K562 (cell line): ENCODE measurements around the gene AIM2. TPM values are rescaled to one million over a fixed set of nuclear protein-coding genes. Genes with fewer than 3 reads are reported as not detected.
A peak's percentile ranks its signal among the peaks of the same experiment; 100 is the strongest.

ENCODE experiments used
- ATAC-seq: fragments of 200-7000 bp; cut with Tn5 transposase; 3 replicates; pipeline ENCODE4 v1.9.1; 2020; ENCODE audit warnings: moderate library complexity
- BruUV-seq: library from RNA; stranded (reverse); fragments of 400-500 nt; replicated peaks from 2 replicates; lab custom pipeline; 2021; lab: Mats Ljungman, UMichigan
- CTCF ChIA-PET: fragments of 300-600 bp; formaldehyde crosslinking; extraction: SDS; loops from one replicate; lab custom pipeline; 2021; ENCODE audit warnings: low intra/inter-chr PET ratio; lab: Yijun Ruan, JAX
- POLR2A ChIA-PET: fragments of 300-600, 350-650 bp; sonication (Branson Sonifier 250); formaldehyde crosslinking; extraction: SDS; loops from one replicate; lab custom pipeline; 2021; ENCODE audit warnings: antibody characterized with exemption, inconsistent platforms; lab: Yijun Ruan, JAX
- DNase-seq, 4 experiments: peaks; one replicate each; pipeline versions ENCODE4 v3.0.0 to v3.0.0-alpha.2; 2011 to 2018; ENCODE audit warnings: low spot score in 3 of 4, mixed read lengths in 3 of 4; ENCODE audit errors: extremely low read depth in 1 of 4
- FAIRE-seq: peaks from 2 replicates; lab custom pipeline; 2011; peaks lifted over from hg19 to GRCh38; lab: Jason Lieb, UNC
- H2AFZ ChIP-seq: 2 replicates; pipeline ENCODE4 v1.6.0; 2011; ENCODE audit warnings: low read depth, low read length, control low read depth, inconsistent platforms
- H3K27ac ChIP-seq: fragments of 200-600 bp; 3 replicates; pipeline ENCODE4 v1.8.0; 2011; ENCODE audit warnings: low read depth, mild to moderate bottlenecking, control low read depth, inconsistent platforms, low read length, moderate library complexity, mixed read lengths; ENCODE audit errors: extremely low read depth
- H3K27me3 ChIP-seq, 2 experiments: fragments of 300-600 bp in 1 of 2; 2 replicates in 1 of 2; 3 replicates in 1 of 2; pipeline versions ENCODE4 v1.6.0 to v1.8.0; 2011; ENCODE audit warnings: inconsistent platforms in 2 of 2, low read length in 2 of 2, mild to moderate bottlenecking in 1 of 2, mixed read lengths in 1 of 2, moderate library complexity in 1 of 2; ENCODE audit not compliant: control insufficient read depth in 2 of 2, insufficient read depth in 2 of 2
- H3K36me3 ChIP-seq: fragments of 300-600 bp; 3 replicates; pipeline ENCODE4 v1.8.0; 2011; ENCODE audit warnings: mild to moderate bottlenecking, low read length, inconsistent platforms; ENCODE audit not compliant: control insufficient read depth, insufficient read depth
- H3K4me1 ChIP-seq, 2 experiments: fragments of 200-600 bp in 1 of 2; replicated peaks in 1 of 2; 2 replicates in 1 of 2; 3 replicates in 1 of 2; pipeline versions ENCODE4 v1.5.1 to v1.8.0; 2011; ENCODE audit warnings: inconsistent platforms in 2 of 2, low read length in 2 of 2, mild to moderate bottlenecking in 1 of 2, mixed read lengths in 1 of 2, moderate library complexity in 1 of 2; ENCODE audit not compliant: control insufficient read depth in 2 of 2, insufficient read depth in 2 of 2
- H3K4me2 ChIP-seq: 2 replicates; pipeline ENCODE4 v1.6.1; 2011; ENCODE audit warnings: low read length, control low read depth, inconsistent platforms, mixed read lengths; ENCODE audit not compliant: insufficient read depth
- H3K4me3 ChIP-seq: fragments of 200-600 bp; sonication (generic), shearing (Covaris generic); 2 replicates; pipeline ENCODE4 v1.5.1; 2016; ENCODE audit warnings: control low read depth, inconsistent platforms
- H3K79me2 ChIP-seq: fragments of 200-600 bp; 3 replicates; pipeline ENCODE4 v1.8.0; 2011; ENCODE audit warnings: low read length, inconsistent platforms; ENCODE audit not compliant: control insufficient read depth, insufficient read depth
- H3K9ac ChIP-seq, 2 experiments: 2 replicates each; pipeline versions ENCODE4 v1.6.0 to v1.6.1; 2011; ENCODE audit warnings: low read depth in 2 of 2, low read length in 2 of 2, control low read depth in 1 of 2, inconsistent platforms in 1 of 2, mild to moderate bottlenecking in 1 of 2, mixed read lengths in 1 of 2; ENCODE audit not compliant: insufficient read depth in 1 of 2
- H3K9me1 ChIP-seq: one replicate; pipeline ENCODE4 v1.6.0; 2011; ENCODE audit warnings: inconsistent platforms, mild to moderate bottlenecking, low read length, moderate library complexity; ENCODE audit not compliant: control insufficient read depth, insufficient read depth
- H3K9me3 ChIP-seq: replicated peaks from 2 replicates; pipeline ENCODE4 v1.5.1; 2011; ENCODE audit warnings: low read depth, low read length, inconsistent platforms; ENCODE audit not compliant: control insufficient read depth, insufficient read depth
- H4K20me1 ChIP-seq: replicated peaks from 2 replicates; pipeline ENCODE4 v1.6.1; 2011; ENCODE audit warnings: low read length, inconsistent platforms, mixed read lengths; ENCODE audit not compliant: control insufficient read depth, insufficient read depth
- CBFA2T3 ChIP-seq: fragments of 450-650 bp; IDR thresholded peaks from 2 replicates; pipeline ENCODE4 v1.6.1; 2017
- CC2D1A ChIP-seq: fragments of 450-650 bp; IDR thresholded peaks from 2 replicates; pipeline ENCODE4 v1.6.1; 2017; ENCODE audit warnings: mild to moderate bottlenecking
- KLF16 ChIP-seq: IDR thresholded peaks from 2 replicates; pipeline ENCODE4 v1.6.1; 2016; ENCODE audit warnings: antibody characterized with exemption
- NR4A1 ChIP-seq, 2 experiments: fragments of 250-450 bp in 1 of 2; fragments of 450-650 bp in 1 of 2; sonication (Bioruptor Pico) in 1 of 2; IDR thresholded peaks; 2 replicates each; pipeline versions ENCODE4 v1.4.0 to v1.6.1; 2016 to 2020; ENCODE audit warnings: mild to moderate bottlenecking in 2 of 2, missing compliant biosample characterization in 1 of 2, missing genetic modification characterization in 1 of 2, moderate library complexity in 1 of 2
- PHB2 ChIP-seq: fragments of 450-650 bp; IDR thresholded peaks from 2 replicates; pipeline ENCODE4 v1.6.1; 2017; ENCODE audit warnings: low read depth
- PHF8 ChIP-seq: fragments of 200-600 bp; sonication (generic); IDR thresholded peaks from 2 replicates; pipeline ENCODE4 v1.6.1; 2012; ENCODE audit warnings: mixed run types, mild to moderate bottlenecking, inconsistent platforms, low read length, moderate library complexity, borderline replicate concordance
- RCOR1 ChIP-seq, 2 experiments: IDR thresholded peaks; 2 replicates each; pipeline ENCODE4 v1.6.1; 2012; ENCODE audit warnings: low read depth in 2 of 2, low read length in 2 of 2, borderline replicate concordance in 1 of 2, improper control_type of control experiment in 1 of 2
- RFX1 ChIP-seq: fragments of 450-650 bp; IDR thresholded peaks from 2 replicates; pipeline ENCODE4 v1.6.1; 2016; ENCODE audit warnings: mild to moderate bottlenecking, moderate library complexity
- SIX5 ChIP-seq, 2 experiments: IDR thresholded peaks; 2 replicates each; pipeline ENCODE4 v1.6.1; 2011; ENCODE audit warnings: low read length in 2 of 2, borderline replicate concordance in 1 of 2, low read depth in 1 of 2, mild to moderate bottlenecking in 1 of 2, moderate library complexity in 1 of 2; ENCODE audit not compliant: insufficient read depth in 1 of 2
- SPI1 ChIP-seq: IDR thresholded peaks from 2 replicates; pipeline ENCODE4 v1.6.1; 2011; ENCODE audit warnings: low read depth, low read length, control low read depth, borderline replicate concordance
- TAL1 ChIP-seq: fragments of 450-650 bp; IDR thresholded peaks from 2 replicates; pipeline ENCODE4 v1.6.1; 2016; ENCODE audit warnings: mild to moderate bottlenecking
- TEAD1 ChIP-seq, 2 experiments: fragments of 450-650 bp in 1 of 2; sonication (generic) in 1 of 2; formaldehyde crosslinking; IDR thresholded peaks; 2 replicates each; pipeline versions ENCODE4 v1.4.0 to v1.8.0; 2020 to 2022; ENCODE audit warnings: mild to moderate bottlenecking in 2 of 2, missing genetic modification reagents in 1 of 2
- ZEB2 ChIP-seq: fragments of 450-650 bp; IDR thresholded peaks from 2 replicates; pipeline ENCODE4 v1.6.1; 2016
- ZNF232 ChIP-seq: sonication (generic); formaldehyde crosslinking; IDR thresholded peaks from 2 replicates; pipeline ENCODE4 v1.8.0; 2022; ENCODE audit warnings: mild to moderate bottlenecking, missing genetic modification reagents
- ZNF239 ChIP-seq: fragments of 250-450 bp; sonication (Bioruptor Pico); IDR thresholded peaks from 2 replicates; pipeline ENCODE4 v1.4.0; 2020; ENCODE audit warnings: mild to moderate bottlenecking
- ZNF398 ChIP-seq: fragments of 250-450 bp; sonication (Bioruptor Pico); IDR thresholded peaks from 2 replicates; pipeline ENCODE4 v1.8.0; 2021; ENCODE audit warnings: moderate library complexity, mild to moderate bottlenecking, inconsistent platforms
- ZNF444 ChIP-seq: fragments of 250-450 bp; sonication (Bioruptor Pico); IDR thresholded peaks from 2 replicates; pipeline ENCODE4 v1.4.0; 2020; ENCODE audit warnings: mild to moderate bottlenecking, moderate library complexity
- ZNF507 ChIP-seq: conservative IDR thresholded peaks from 2 replicates; pipeline ENCODE4 v1.6.1; 2017; ENCODE audit warnings: missing genetic modification characterization, missing compliant biosample characterization
- WGBS: fragments of 100-300 bp; shearing (Covaris generic); methylation state at CpG from one replicate; pipeline ENCODE4 v1.1.6; 2016; ENCODE audit warnings: low coverage, mixed read lengths; ENCODE audit not compliant: insufficient coverage; ENCODE audit errors: missing lambda C conversion rate; 5-methylcytosine and 5-hydroxymethylcytosine counted together
- in situ Hi-C: fragments of 300-500 bp; cut with MboI; formaldehyde crosslinking; loops from 4 replicates; pipeline ENCODE4 v1.15.0; 2018; ENCODE audit warnings: inconsistent platforms, mixed read lengths
- intact Hi-C: fragments of 100-400 bp; cut with micrococcal nuclease; formaldehyde crosslinking; loops from 2 replicates; pipeline ENCODE4 v1.14.2; 2022
- polyA plus RNA-seq, 8 experiments: library from polyadenylated mRNA; depleted of rRNA in 4 of 8; stranded (reverse) in 5 of 8; unstranded in 3 of 8; fragments of >200 nt; fragmentation: Nextera tagmentation in 2 of 8; fragmentation: Illumina TruSeq in 1 of 8; extraction: Ambion mirVana in 2 of 8; extraction: Trizol in 1 of 8; gene quantifications; 2 replicates each; pipeline versions ENCODE4 v1.2.1 to v1.2.3, GENCODE V29; 2011 to 2014; ENCODE audit warnings: inconsistent platforms in 1 of 8, missing spikeins in 1 of 8
- total RNA-seq, 7 experiments: library from RNA; depleted of rRNA in 6 of 7; stranded (reverse); fragments of >200 nt in 6 of 7; fragmentation: Illumina TruSeq in 2 of 7; extraction: Trizol in 2 of 7; gene quantifications; 2 replicates each; pipeline versions ENCODE4 v1.2.1 to v1.2.3, GENCODE V29; 2011 to 2021; ENCODE audit warnings: low replicate concordance in 1 of 7
- TF ChIP-seq, protein P1 (sequence below): fragments of 450-650 bp; IDR thresholded peaks from 2 replicates; pipeline ENCODE4 v1.6.1; 2016; ENCODE audit warnings: missing biosample characterization, missing genetic modification characterization

AIM2 gene
- total and polyA plus RNA-seq, 9 of the 15 experiments (the other 6 are each of a cell fraction or from before 2014, with no cell fraction given) = 0.10 to 0.95 (median 0.22) TPM

DNA sequence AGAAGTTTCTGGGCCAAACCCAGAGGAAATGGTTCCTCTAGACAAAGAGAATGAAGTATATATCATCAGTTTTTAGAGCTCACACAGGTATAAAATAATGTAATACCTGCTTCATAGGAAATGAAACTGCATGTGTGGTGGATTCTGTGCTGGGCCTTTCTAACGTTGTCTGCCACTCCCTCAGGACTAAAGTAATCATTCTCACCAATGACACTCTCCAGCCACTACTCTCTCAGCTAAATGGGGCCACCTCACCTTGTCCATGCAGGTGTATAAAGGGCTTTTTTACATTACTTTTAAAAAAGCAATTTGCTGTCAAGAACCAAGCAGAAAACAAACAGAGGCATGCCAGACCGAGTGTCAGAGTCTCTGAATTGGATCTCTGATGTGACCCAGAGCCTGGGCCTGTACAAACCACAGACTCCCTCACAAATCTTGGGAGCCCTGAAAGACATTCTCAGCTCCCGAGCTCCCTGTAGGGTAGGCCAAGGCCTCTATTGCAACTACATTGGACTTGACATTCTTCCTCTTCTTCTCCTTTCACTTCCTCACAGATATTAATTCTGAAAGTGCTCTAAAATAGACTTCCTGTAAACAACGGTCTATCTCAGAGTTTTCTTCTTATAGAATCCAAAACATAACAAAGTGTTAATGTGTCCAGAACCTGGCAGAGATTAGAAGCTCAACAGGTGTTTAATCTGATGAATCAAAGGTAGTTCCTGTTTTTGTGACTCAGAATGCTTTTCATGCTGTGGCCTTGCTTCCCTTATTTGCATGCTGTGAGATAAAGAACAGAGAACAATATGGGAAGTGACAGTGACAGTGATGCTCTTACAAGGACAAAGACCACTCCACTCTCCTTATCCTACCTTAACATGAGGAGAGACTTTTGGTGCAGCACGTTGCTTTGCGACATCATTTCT, 8.6 kb downstream of the AIM2 start:
- BruUV-seq = no TSS peak
- in situ Hi-C loops (no loop called here), intact Hi-C loops (no loop called here)
- no peaks in the 10 kb centered on the region for H4K20me1 ChIP-seq
- no peak overlapping the region for H3K4me2 ChIP-seq
- no peaks in the 10 kb centered on the region for H3K4me1 ChIP-seq
- no peak overlapping the region for H3K4me3 ChIP-seq
- peaks cover 0 to 9% of the 10 kb centered on the region in 2 experiments; a peak in 2 of 5 replicates for H3K27me3 ChIP-seq
- no peak overlapping the region for H3K9ac ChIP-seq
- no peak overlapping the region for H2AFZ ChIP-seq
- ChIA-PET POLR2A (interaction anchor here (0.6 kb wide), 1 partner anchor 387 kb away, joined by 5 read pairs; no protein-coding TSS in a partner anchor), CTCF (no interaction called here)
- H3K79me2 ChIP-seq = no peaks in the 10 kb centered on the region
- peak; percentile 29 for FAIRE-seq
- 5% methylated on average over 6 of the region's 6 CpGs for WGBS
- no peak overlapping the region for H3K27ac ChIP-seq
- ATAC-seq = no peak
- H3K36me3 ChIP-seq = no peaks in the 10 kb centered on the region
- H3K9me1 ChIP-seq = no peaks in the 10 kb centered on the region
- peak in 1 of 4 experiments; percentile 5 for DNase-seq
- no peaks in the 10 kb centered on the region for H3K9me3 ChIP-seq
- TF ChIP-seq PHF8 (no peak), RCOR1 (IDR thresholded peaks at IDR 0.05; ENCODE audit: borderline replicate concordance in 1 of 2, low read depth in 2 of 2, low read length in 2 of 2) (peak; percentile 29 to 82; a peak in 2 of 4 replicates), TAL1 (0 out of 2 replicates have a peak, but pooled peaks have one; percentile 5), TEAD1 (CRISPR knock-in tag; IDR thresholded peaks at IDR 0.05) (no peak), ZNF507 (no peak), ZNF398 (CRISPR knock-in tag) (no peak), ZEB2 (peak; percentile 73; the same call in 1 of the 2 replicates), CC2D1A (no peak), KLF16 (peak; percentile 49), NR4A1 (CRISPR knock-in tag; IDR thresholded peaks at IDR 0.05) (no peak), NR4A1 (tag; IDR thresholded peaks at IDR 0.05) (no peak), ZNF239 (CRISPR knock-in tag) (no peak), RFX1 (no peak), PHB2 (no peak), ZNF444 (CRISPR knock-in tag) (no peak), SIX5 (IDR thresholded peaks at IDR 0.05; ENCODE audit: borderline replicate concordance in 1 of 2, insufficient read depth in 1 of 2, low read depth in 1 of 2, low read length in 2 of 2) (no peak), CBFA2T3 (peak; percentile 51), SPI1 (peak; percentile 47; the same call in 1 of the 2 replicates), ZNF232 (CRISPR knock-in tag) (no peak)
- TF ChIP-seq, protein P1, sequence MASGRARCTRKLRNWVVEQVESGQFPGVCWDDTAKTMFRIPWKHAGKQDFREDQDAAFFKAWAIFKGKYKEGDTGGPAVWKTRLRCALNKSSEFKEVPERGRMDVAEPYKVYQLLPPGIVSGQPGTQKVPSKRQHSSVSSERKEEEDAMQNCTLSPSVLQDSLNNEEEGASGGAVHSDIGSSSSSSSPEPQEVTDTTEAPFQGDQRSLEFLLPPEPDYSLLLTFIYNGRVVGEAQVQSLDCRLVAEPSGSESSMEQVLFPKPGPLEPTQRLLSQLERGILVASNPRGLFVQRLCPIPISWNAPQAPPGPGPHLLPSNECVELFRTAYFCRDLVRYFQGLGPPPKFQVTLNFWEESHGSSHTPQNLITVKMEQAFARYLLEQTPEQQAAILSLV = no peak
